Left ventricle myocardium inferior (tissue), 1 donor: ENCODE results near the gene RTN4R. TPM values are rescaled to one million over a fixed set of nuclear protein-coding genes. Genes with fewer than 3 reads are reported as not detected.
"Not testable (repeated sequence)": the region's sequence is repeated elsewhere in the genome, so short reads cannot be mapped to it uniquely, and the experiment has no call there.

Experiments
- DNase-seq: peaks from one replicate; pipeline ENCODE4 v3.0.0-alpha.2; 2020
- H3K27ac ChIP-seq: fragments of 200-600 bp; replicated peaks from 2 replicates; pipeline ENCODE4 v1.8.0; 2021
- H3K27me3 ChIP-seq: fragments of 200-600 bp; 2 replicates; pipeline ENCODE4 v1.8.0; 2021; ENCODE audit warnings: low read depth
- H3K36me3 ChIP-seq: fragments of 200-600 bp; 2 replicates; pipeline ENCODE4 v1.8.0; 2021
- H3K4me1 ChIP-seq: fragments of 200-600 bp; 2 replicates; pipeline ENCODE4 v1.8.0; 2021
- H3K4me3 ChIP-seq: fragments of 200-600 bp; 2 replicates; pipeline ENCODE4 v1.8.0; 2021; ENCODE audit warnings: mild to moderate bottlenecking, moderate library complexity
- H3K9me3 ChIP-seq: fragments of 200-600 bp; replicated peaks from 2 replicates; pipeline ENCODE4 v1.8.0; 2021
- CTCF ChIP-seq: fragments of 200-600 bp; IDR thresholded peaks from 2 replicates; pipeline ENCODE4 v1.8.0; 2021; ENCODE audit warnings: antibody characterized with exemption, mild to moderate bottlenecking, borderline replicate concordance
- intact Hi-C: fragments of 100-400 bp; cut with micrococcal nuclease; formaldehyde crosslinking; loops from one replicate; pipeline ENCODE4 v1.11.0; 2022
- total RNA-seq: library from RNA; stranded (reverse); fragmentation: NEBNext Ultra II Directional; extraction: Animal tissue kit (Norgen Biotek cat#: 25700); gene quantifications from one replicate; pipeline ENCODE4 v1.2.1, GENCODE V29; 2021
- donor health status: DM: no; HTN: yes; CAD: no; lungs with severe emphysema.

RTN4R gene
- total RNA-seq, 1 donor from 2014 or later, result 0.96 TPM

- intact Hi-C loops, result loop anchor here (5.0 kb wide), 1 partner anchor 128 kb away; no protein-coding TSS in a partner anchor
- H3K27ac ChIP-seq, H3K36me3 ChIP-seq, H3K4me1 ChIP-seq, H3K9me3 ChIP-seq, H3K4me3 ChIP-seq: not testable (repeated sequence)
- TF ChIP-seq CTCF, result peak; percentile 79
- H3K27me3 ChIP-seq, result peaks cover 24% of the 10 kb centered on the region
- peak; percentile 73 for DNase-seq
These were observed 17.6 kb upstream of the RTN4R start for GRCh38 chr22:20285473-20286311.

- Histone ChIP-seq H3K4me3 (no peak overlapping the region), H3K4me1 (no peaks in the 10 kb centered on the region), H3K27ac (no peak overlapping the region), H3K36me3 (no peaks in the 10 kb centered on the region), H3K27me3 (peaks cover 12% of the 10 kb centered on the region), H3K9me3 (no peaks in the 10 kb centered on the region)
- no peak for TF ChIP-seq CTCF
- intact Hi-C loops, result loop anchor here (5.0 kb wide), 1 partner anchor 127 kb away; no protein-coding TSS in a partner anchor
- no peak for DNase-seq
These were observed 16.5 kb upstream of the RTN4R start for GRCh38 chr22:20284471-20285086.

- intact Hi-C loops, result no loop called here
- no peak overlapping the region for H3K4me3 ChIP-seq
- no peaks in the 10 kb centered on the region for H3K9me3 ChIP-seq
- TF ChIP-seq CTCF, result no peak
- no peak for DNase-seq
- no peak overlapping the region for H3K27ac ChIP-seq
- no peaks in the 10 kb centered on the region for H3K4me1 ChIP-seq
- H3K27me3 ChIP-seq, result peaks cover 5% of the 10 kb centered on the region
- H3K36me3 ChIP-seq, result no peaks in the 10 kb centered on the region
These were observed 15.6 kb upstream of the RTN4R start for GRCh38 chr22:20283674-20284066.

- intact Hi-C loops, result no loop called here
These were observed 15.0 kb upstream of the RTN4R start for GRCh38 chr22:20282901-20283673.

More at GRCh38 chr22:20282901-20283673, 15.0 kb upstream of the RTN4R start:
- Histone ChIP-seq H3K9me3 (no peaks in the 10 kb centered on the region), H3K27ac (no peak overlapping the region), H3K36me3 (no peaks in the 10 kb centered on the region), H3K4me3 (no peak overlapping the region), H3K27me3 (no peaks in the 10 kb centered on the region), H3K4me1 (no peaks in the 10 kb centered on the region)
- no peak for DNase-seq
- TF ChIP-seq CTCF, result no peak
